DND-41 (cell line): ENCODE results near the gene ANXA4.

Source experiments
- EZH2 ChIP-seq: IDR thresholded peaks from 3 replicates; pipeline ENCODE4 v1.6.1; 2012; ENCODE audit warnings: borderline replicate concordance, low read depth, mild to moderate bottlenecking, moderate library complexity, low read length, inconsistent platforms; ENCODE audit not compliant: severe bottlenecking
- TF ChIP-seq, protein P1 (sequence below): IDR thresholded peaks from 2 replicates; pipeline ENCODE4 v1.5.1; 2012; ENCODE audit warnings: borderline replicate concordance, low read length, moderate library complexity, mild to moderate bottlenecking; ENCODE audit not compliant: poor library complexity, severe bottlenecking; ENCODE audit errors: extremely low read depth

DNA sequence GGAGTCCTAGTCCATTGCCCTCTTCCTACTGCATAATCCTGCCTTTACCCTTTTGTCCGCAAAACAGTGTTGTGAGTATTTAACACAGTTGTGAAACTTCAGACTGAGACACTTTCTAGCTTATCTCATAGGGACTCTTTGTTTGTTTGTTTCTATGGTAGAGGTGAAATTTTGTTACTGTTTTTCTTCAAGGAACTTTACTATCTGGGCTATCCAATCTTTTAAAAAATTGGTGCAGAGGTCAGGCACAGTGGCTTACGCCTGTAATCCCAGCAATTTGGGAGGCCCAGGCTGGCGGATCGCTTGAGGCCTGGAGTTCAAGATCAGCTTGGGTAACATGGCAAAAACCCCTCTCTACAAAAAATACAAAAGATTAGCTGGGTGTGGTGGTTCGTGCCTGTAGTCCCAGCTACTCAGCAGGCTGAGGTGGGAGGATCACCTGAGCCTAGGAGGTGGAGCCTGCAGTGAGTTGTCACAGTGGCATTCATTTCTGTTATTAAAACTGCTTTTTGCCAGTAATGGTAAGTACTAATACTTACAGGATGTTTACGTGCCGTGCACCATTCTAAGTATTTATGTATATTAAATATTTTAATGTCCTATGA lies 106.4 kb downstream of the ANXA4 start:
- TF ChIP-seq, protein P1, sequence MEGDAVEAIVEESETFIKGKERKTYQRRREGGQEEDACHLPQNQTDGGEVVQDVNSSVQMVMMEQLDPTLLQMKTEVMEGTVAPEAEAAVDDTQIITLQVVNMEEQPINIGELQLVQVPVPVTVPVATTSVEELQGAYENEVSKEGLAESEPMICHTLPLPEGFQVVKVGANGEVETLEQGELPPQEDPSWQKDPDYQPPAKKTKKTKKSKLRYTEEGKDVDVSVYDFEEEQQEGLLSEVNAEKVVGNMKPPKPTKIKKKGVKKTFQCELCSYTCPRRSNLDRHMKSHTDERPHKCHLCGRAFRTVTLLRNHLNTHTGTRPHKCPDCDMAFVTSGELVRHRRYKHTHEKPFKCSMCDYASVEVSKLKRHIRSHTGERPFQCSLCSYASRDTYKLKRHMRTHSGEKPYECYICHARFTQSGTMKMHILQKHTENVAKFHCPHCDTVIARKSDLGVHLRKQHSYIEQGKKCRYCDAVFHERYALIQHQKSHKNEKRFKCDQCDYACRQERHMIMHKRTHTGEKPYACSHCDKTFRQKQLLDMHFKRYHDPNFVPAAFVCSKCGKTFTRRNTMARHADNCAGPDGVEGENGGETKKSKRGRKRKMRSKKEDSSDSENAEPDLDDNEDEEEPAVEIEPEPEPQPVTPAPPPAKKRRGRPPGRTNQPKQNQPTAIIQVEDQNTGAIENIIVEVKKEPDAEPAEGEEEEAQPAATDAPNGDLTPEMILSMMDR, result no peak
- no peak for TF ChIP-seq EZH2
